Activated CD8-positive, alpha-beta T cell treated with anti-CD3 and anti-CD28 coated beads for 36 hours (primary cell): ENCODE data around the gene DHRS7C. TPM values are rescaled to one million over a fixed set of nuclear protein-coding genes. Genes with fewer than 3 reads are reported as not detected.

Source experiments
- ATAC-seq: fragments of 200-7000 bp; cut with Tn5 transposase; one replicate; pipeline ENCODE4 v1.10.0; 2021; ENCODE audit warnings: mild to moderate bottlenecking, moderate library complexity
- CTCF ChIA-PET: fragments of 350-600 bp; sonication (Branson Sonifier 250); formaldehyde crosslinking; loops from one replicate; lab custom pipeline; 2021; ENCODE audit warnings: antibody characterized with exemption; lab: Charles Lee
- POLR2A ChIA-PET: fragments of 350-600 bp; sonication (Branson Sonifier 250); formaldehyde crosslinking; loops from one replicate; lab custom pipeline; 2021; ENCODE audit warnings: antibody characterized with exemption; lab: Charles Lee
- DNase-seq: peaks from one replicate; pipeline ENCODE4 v3.0.0-alpha.2; 2020
- H3K27ac Mint-ChIP-seq: one replicate; pipeline ENCODE4 v1.8.0; 2021; ENCODE audit warnings: mild to moderate bottlenecking, mixed read lengths
- H3K27me3 Mint-ChIP-seq: one replicate; pipeline ENCODE4 v1.8.0; 2021; ENCODE audit warnings: mixed read lengths
- H3K36me3 Mint-ChIP-seq: one replicate; pipeline ENCODE4 v1.8.0; 2021; ENCODE audit warnings: low read depth, mixed read lengths
- H3K4me1 Mint-ChIP-seq: one replicate; pipeline ENCODE4 v1.8.0; 2021; ENCODE audit warnings: low read depth, mixed read lengths
- H3K4me3 Mint-ChIP-seq: one replicate; pipeline ENCODE4 v1.8.0; 2021; ENCODE audit warnings: mild to moderate bottlenecking, moderate library complexity, mixed read lengths
- H3K9me3 Mint-ChIP-seq: one replicate; pipeline ENCODE4 v1.8.0; 2021; ENCODE audit warnings: mixed read lengths
- intact Hi-C: fragments of 100-400 bp; cut with micrococcal nuclease; formaldehyde crosslinking; loops from one replicate; pipeline ENCODE4 v1.10.0; 2022
- total RNA-seq, 2 experiments: library from RNA; stranded (reverse); gene quantifications; one replicate each; pipeline ENCODE4 v1.2.3, GENCODE V29; 2021
- TF ChIP-seq, protein P1 (sequence below): fragments of 200-600 bp; IDR thresholded peaks from one replicate; pipeline ENCODE4 v1.8.0; 2022; ENCODE audit warnings: antibody characterized with exemption, mild to moderate bottlenecking

DHRS7C gene
- total RNA-seq, 2 experiments from 2014 or later = not detected

GRCh38 chr17:9817086-9817485 is 25.7 kb upstream of the DHRS7C start:
- H3K4me1 Mint-ChIP-seq = no peaks in the 10 kb centered on the region
- CTCF ChIA-PET = no interaction called here
- ATAC-seq = no peak
- H3K27me3 Mint-ChIP-seq = peaks cover 6% of the 10 kb centered on the region
- no peak overlapping the region for H3K27ac Mint-ChIP-seq
- intact Hi-C loops = no loop called here
- no peaks in the 10 kb centered on the region for H3K9me3 Mint-ChIP-seq
- H3K36me3 Mint-ChIP-seq = no peaks in the 10 kb centered on the region
- no peak for DNase-seq
- POLR2A ChIA-PET = no interaction called here
- TF ChIP-seq, protein P1, sequence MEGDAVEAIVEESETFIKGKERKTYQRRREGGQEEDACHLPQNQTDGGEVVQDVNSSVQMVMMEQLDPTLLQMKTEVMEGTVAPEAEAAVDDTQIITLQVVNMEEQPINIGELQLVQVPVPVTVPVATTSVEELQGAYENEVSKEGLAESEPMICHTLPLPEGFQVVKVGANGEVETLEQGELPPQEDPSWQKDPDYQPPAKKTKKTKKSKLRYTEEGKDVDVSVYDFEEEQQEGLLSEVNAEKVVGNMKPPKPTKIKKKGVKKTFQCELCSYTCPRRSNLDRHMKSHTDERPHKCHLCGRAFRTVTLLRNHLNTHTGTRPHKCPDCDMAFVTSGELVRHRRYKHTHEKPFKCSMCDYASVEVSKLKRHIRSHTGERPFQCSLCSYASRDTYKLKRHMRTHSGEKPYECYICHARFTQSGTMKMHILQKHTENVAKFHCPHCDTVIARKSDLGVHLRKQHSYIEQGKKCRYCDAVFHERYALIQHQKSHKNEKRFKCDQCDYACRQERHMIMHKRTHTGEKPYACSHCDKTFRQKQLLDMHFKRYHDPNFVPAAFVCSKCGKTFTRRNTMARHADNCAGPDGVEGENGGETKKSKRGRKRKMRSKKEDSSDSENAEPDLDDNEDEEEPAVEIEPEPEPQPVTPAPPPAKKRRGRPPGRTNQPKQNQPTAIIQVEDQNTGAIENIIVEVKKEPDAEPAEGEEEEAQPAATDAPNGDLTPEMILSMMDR = no peak
- H3K4me3 Mint-ChIP-seq = no peak overlapping the region

- DNase-seq = no peak
- Mint-ChIP-seq H3K4me3 (no peak overlapping the region), H3K27ac (no peak overlapping the region), H3K4me1 (no peaks in the 10 kb centered on the region), H3K9me3 (no peaks in the 10 kb centered on the region), H3K36me3 (no peaks in the 10 kb centered on the region), H3K27me3 (peaks cover 6% of the 10 kb centered on the region)
- no peak for ATAC-seq
- POLR2A ChIA-PET = no interaction called here
- intact Hi-C loops = no loop called here
- TF ChIP-seq, protein P1 = no peak
- CTCF ChIA-PET = no interaction called here
These were observed 25.1 kb upstream of the DHRS7C start for GRCh38 chr17:9816472-9816871.

DNA sequence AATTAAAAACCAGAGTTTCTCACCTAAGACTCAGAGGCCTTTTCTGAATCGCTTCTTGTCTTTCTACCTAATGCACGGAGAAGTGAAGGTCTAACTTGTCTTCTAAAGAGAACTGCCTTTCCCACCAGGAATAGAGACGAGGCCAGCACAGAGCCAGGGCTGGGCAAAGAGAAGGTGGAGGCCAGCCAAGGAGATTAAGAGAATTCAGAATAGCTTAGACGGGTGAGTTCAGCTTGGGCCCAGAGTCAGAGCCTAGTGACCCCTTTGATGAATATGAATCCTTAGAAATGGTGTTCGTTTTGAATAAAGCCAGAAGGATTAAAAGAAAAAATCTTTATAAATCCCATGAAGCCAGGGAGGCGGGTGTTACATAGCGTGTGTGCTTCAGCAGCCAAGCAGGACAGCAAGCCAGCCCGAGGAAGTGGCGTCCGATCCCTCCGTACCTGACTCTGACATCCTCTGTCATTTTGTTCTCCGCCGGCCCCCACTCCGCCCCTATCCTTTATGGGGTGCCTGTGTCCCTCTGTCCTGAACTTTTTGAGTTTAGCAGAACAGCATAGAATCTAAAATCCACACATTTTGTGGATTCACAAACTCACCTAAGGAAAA is 23.0 kb upstream of the DHRS7C start:
- Mint-ChIP-seq H3K9me3 (no peaks in the 10 kb centered on the region), H3K27ac (no peak overlapping the region)
- TF ChIP-seq, protein P1 = no peak

DNA sequence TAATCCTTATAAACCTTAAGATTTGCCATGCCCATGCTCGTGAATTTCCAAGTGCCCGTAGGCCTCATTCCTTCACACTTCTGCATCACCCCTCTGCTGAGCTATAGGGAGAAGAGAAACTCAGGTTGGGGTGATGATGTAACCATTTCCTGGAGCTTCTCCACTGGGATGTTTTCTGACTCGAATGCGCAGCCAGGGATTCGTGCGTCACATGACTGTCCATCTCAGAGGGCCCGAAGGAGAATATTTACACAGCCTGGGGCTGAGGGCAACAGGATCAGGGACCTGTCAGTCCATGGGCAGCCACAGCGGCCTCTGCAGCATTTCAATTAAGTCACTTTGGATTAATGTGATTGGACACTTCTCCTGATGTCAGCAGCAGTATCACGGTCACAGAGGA is 21.8 kb upstream of the DHRS7C start:
- H3K27me3 Mint-ChIP-seq = peaks cover 2% of the 10 kb centered on the region
- no peaks in the 10 kb centered on the region for H3K9me3 Mint-ChIP-seq
- CTCF ChIA-PET = no interaction called here
- H3K36me3 Mint-ChIP-seq = no peaks in the 10 kb centered on the region
- H3K27ac Mint-ChIP-seq = no peak overlapping the region
- intact Hi-C loops = no loop called here
- POLR2A ChIA-PET = no interaction called here
- H3K4me1 Mint-ChIP-seq = no peaks in the 10 kb centered on the region
- TF ChIP-seq, protein P1 = no peak
- H3K4me3 Mint-ChIP-seq = no peak overlapping the region
- ATAC-seq = no peak
- no peak for DNase-seq

More for the DNA sequence above, 23.0 kb upstream of the DHRS7C start:
- H3K4me3 Mint-ChIP-seq = no peak overlapping the region
- POLR2A ChIA-PET = no interaction called here
- H3K27me3 Mint-ChIP-seq = peaks cover 6% of the 10 kb centered on the region
- DNase-seq (no peak), ATAC-seq (no peak)
- CTCF ChIA-PET = no interaction called here
- H3K36me3 Mint-ChIP-seq = no peaks in the 10 kb centered on the region
- intact Hi-C loops = no loop called here
- H3K4me1 Mint-ChIP-seq = no peaks in the 10 kb centered on the region

DNA sequence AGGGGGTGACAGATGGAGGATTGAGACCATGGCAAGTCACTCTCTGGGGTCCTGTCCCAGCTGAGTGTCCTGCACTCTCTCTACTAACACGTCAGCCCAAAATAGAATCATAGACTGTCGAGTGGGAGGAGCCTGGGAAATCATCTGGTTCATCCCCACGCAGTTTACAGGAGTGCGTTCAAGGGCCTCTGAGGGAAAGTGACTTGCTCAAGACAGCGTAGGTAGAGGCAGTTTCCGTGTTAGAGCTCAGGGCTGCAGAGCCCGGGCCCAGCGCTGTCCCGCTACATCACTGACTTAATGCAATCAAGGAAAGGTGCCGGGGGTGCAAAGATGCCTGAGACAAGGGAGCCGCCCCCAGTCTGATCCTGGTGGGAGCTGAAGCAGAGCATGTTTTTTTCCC is 20.1 kb upstream of the DHRS7C start:
- DNase-seq = no peak
- H3K9me3 Mint-ChIP-seq = no peaks in the 10 kb centered on the region
- TF ChIP-seq, protein P1 = no peak

More for the DNA sequence above, 20.1 kb upstream of the DHRS7C start:
- intact Hi-C loops = no loop called here
- Mint-ChIP-seq H3K27ac (no peak overlapping the region), H3K4me3 (no peak overlapping the region), H3K4me1 (no peaks in the 10 kb centered on the region), H3K36me3 (no peaks in the 10 kb centered on the region), H3K27me3 (peaks cover 2% of the 10 kb centered on the region)
- ChIA-PET POLR2A (no interaction called here), CTCF (no interaction called here)
- ATAC-seq = no peak
